HEK293 (cell line): ENCODE measurements around the gene DSCAML1.
A peak's percentile ranks its signal among the peaks of the same experiment; 100 is the strongest.

Source experiments
- CTCF ChIA-PET: fragments of 350-600 bp; formaldehyde crosslinking; extraction: SDS; loops from one replicate; lab custom pipeline; 2021; ENCODE audit warnings: antibody characterized with exemption; lab: Yijun Ruan, JAX
- POLR2A ChIA-PET: fragments of 300-600 bp; formaldehyde crosslinking; extraction: SDS; loops from one replicate; lab custom pipeline; 2020; ENCODE audit warnings: antibody characterized with exemption, inconsistent platforms; lab: Yijun Ruan, JAX
- H3K27ac ChIP-seq: fragments of 200-500 bp; sonication (Bioruptor generic); 2 replicates; pipeline ENCODE4 v1.5.1; 2014; ENCODE audit warnings: low read depth, low read length, control low read depth, inconsistent platforms; ENCODE audit errors: extremely low read depth
- H3K36me3 ChIP-seq, 2 experiments: fragments of 200-500 bp in 1 of 2; sonication (Bioruptor generic) in 1 of 2; 1 replicate in 1 of 2; 2 replicates in 1 of 2; pipeline ENCODE4 v1.5.1; 2014 to 2017; ENCODE audit warnings: inconsistent platforms in 2 of 2, low read length in 2 of 2; ENCODE audit not compliant: control insufficient read depth in 2 of 2, insufficient read depth in 1 of 2
- H3K4me1 ChIP-seq: fragments of 200-500 bp; sonication (Bioruptor generic); 2 replicates; pipeline ENCODE4 v1.5.1; 2014; ENCODE audit warnings: mild to moderate bottlenecking, low read length, inconsistent platforms; ENCODE audit not compliant: control insufficient read depth, insufficient read depth
- H3K4me3 ChIP-seq: 2 replicates; pipeline ENCODE4 v1.5.1; 2011; ENCODE audit warnings: low read depth, mild to moderate bottlenecking, control low read depth, low read length, moderate library complexity
- H3K9me3 ChIP-seq: fragments of 200-500 bp; sonication (Bioruptor generic); 2 replicates; pipeline ENCODE4 v1.5.1; 2014; ENCODE audit warnings: low read depth, low read length, inconsistent platforms; ENCODE audit not compliant: control insufficient read depth, insufficient read depth
- EGR2 ChIP-seq: fragments of 450-650 bp; formaldehyde crosslinking; IDR thresholded peaks from 2 replicates; pipeline ENCODE4 v1.5.1; 2016; ENCODE audit warnings: low read depth, missing biosample characterization, missing genetic modification characterization
- ZFHX2 ChIP-seq: fragments of 450-650 bp; formaldehyde crosslinking; conservative IDR thresholded peaks from 2 replicates; pipeline ENCODE4 v1.5.1; 2016; ENCODE audit warnings: missing biosample characterization, missing genetic modification characterization
- ZNF133 ChIP-seq: fragments of 450-650 bp; formaldehyde crosslinking; IDR thresholded peaks from 2 replicates; pipeline ENCODE4 v1.5.1; 2016; ENCODE audit warnings: missing biosample characterization, missing genetic modification characterization
- ZNF394 ChIP-seq: fragments of 450-650 bp; formaldehyde crosslinking; IDR thresholded peaks from 2 replicates; pipeline ENCODE4 v1.5.1; 2016; ENCODE audit warnings: missing biosample characterization, missing genetic modification characterization, mild to moderate bottlenecking, moderate library complexity, borderline replicate concordance
- ZNF548 ChIP-seq: fragments of 450-650 bp; formaldehyde crosslinking; IDR thresholded peaks from 2 replicates; pipeline ENCODE4 v1.5.1; 2016; ENCODE audit warnings: missing biosample characterization, missing genetic modification characterization
- ZNF623 ChIP-seq: fragments of 450-650 bp; formaldehyde crosslinking; IDR thresholded peaks from 2 replicates; pipeline ENCODE4 v1.5.1; 2016; ENCODE audit warnings: missing biosample characterization, missing genetic modification characterization
- ZNF830 ChIP-seq: fragments of 450-650 bp; IDR thresholded peaks from 2 replicates; pipeline ENCODE4 v1.5.0; 2018; ENCODE audit warnings: missing biosample characterization, missing genetic modification characterization, low read depth, mild to moderate bottlenecking, moderate library complexity
- ZSCAN30 ChIP-seq: fragments of 450-650 bp; IDR thresholded peaks from 2 replicates; pipeline ENCODE4 v1.5.1; 2018; ENCODE audit warnings: missing biosample characterization, mild to moderate bottlenecking, missing genetic modification characterization, moderate library complexity
- TF ChIP-seq, protein P1 (sequence below): fragments of 450-650 bp; IDR thresholded peaks from 2 replicates; pipeline ENCODE4 v1.5.1; 2018; ENCODE audit warnings: missing biosample characterization, missing genetic modification characterization
- TF ChIP-seq, protein P2 (sequence below): fragments of 450-650 bp; formaldehyde crosslinking; IDR thresholded peaks from 2 replicates; pipeline ENCODE4 v1.5.1; 2017; ENCODE audit warnings: missing biosample characterization, missing genetic modification characterization
- TF ChIP-seq, protein P3 (sequence below): fragments of 450-650 bp; formaldehyde crosslinking; IDR thresholded peaks from 2 replicates; pipeline ENCODE4 v1.5.1; 2016; ENCODE audit warnings: missing biosample characterization, missing genetic modification characterization
- TF ChIP-seq, protein P4 (sequence below): fragments of 450-650 bp; formaldehyde crosslinking; IDR thresholded peaks from 2 replicates; pipeline ENCODE4 v1.5.1; 2017; ENCODE audit warnings: missing biosample characterization, missing genetic modification characterization

The DSCAML1 gene

DNA sequence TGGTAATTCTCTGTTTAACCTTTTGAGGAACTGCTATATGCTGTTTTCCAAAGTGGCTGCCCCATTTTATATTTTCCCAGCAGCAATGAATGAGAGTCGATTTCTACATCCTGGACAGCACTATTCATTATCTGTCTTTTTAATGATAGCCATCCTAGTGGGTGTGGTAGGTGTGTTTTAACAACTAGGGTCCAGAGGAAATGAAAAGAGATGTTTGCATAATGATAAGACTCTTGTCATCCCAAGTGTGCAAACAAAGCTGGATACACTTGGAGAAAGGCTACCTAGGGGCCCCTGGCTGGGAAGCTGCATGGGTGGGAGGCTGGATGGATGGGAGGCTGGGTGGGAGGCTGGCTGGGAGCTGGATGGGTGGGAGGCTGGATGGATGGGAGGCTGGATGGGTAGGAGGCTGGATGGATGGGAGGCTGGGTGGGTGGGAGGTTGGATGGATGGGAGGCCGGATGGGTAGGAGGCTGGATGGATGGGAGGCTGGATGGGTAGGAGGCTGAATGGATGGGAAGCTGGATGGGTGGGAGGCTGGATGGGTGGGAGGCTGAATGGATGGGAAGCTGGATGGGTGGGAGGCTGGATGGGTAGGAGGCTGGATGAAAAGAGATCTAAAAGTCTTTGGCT lies 158.0 kb downstream of the DSCAML1 start:
- Histone ChIP-seq H3K9me3 (no peaks in the 10 kb centered on the region), H3K4me1 (no peaks in the 10 kb centered on the region), H3K4me3 (no peak overlapping the region), H3K36me3 (no peaks in the 10 kb centered on the region), H3K27ac (no peak overlapping the region)
- TF ChIP-seq ZNF548 (tag by site-specific recombination) (no peak), ZNF830 (tag by site-specific recombination) (no peak), ZFHX2 (peak; percentile 60; the same call in 1 of the 2 replicates), EGR2 (tag by site-specific recombination) (peak; percentile 90)
- TF ChIP-seq, protein P1, sequence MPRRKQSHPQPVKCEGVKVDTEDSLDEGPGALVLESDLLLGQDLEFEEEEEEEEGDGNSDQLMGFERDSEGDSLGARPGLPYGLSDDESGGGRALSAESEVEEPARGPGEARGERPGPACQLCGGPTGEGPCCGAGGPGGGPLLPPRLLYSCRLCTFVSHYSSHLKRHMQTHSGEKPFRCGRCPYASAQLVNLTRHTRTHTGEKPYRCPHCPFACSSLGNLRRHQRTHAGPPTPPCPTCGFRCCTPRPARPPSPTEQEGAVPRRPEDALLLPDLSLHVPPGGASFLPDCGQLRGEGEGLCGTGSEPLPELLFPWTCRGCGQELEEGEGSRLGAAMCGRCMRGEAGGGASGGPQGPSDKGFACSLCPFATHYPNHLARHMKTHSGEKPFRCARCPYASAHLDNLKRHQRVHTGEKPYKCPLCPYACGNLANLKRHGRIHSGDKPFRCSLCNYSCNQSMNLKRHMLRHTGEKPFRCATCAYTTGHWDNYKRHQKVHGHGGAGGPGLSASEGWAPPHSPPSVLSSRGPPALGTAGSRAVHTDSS (tag by site-specific recombination): no peak
- ChIA-PET POLR2A (no interaction called here), CTCF (interaction anchor here (0.7 kb wide), 1 partner anchor 47 kb away, joined by 3 read pairs; no protein-coding TSS in a partner anchor)

DNA sequence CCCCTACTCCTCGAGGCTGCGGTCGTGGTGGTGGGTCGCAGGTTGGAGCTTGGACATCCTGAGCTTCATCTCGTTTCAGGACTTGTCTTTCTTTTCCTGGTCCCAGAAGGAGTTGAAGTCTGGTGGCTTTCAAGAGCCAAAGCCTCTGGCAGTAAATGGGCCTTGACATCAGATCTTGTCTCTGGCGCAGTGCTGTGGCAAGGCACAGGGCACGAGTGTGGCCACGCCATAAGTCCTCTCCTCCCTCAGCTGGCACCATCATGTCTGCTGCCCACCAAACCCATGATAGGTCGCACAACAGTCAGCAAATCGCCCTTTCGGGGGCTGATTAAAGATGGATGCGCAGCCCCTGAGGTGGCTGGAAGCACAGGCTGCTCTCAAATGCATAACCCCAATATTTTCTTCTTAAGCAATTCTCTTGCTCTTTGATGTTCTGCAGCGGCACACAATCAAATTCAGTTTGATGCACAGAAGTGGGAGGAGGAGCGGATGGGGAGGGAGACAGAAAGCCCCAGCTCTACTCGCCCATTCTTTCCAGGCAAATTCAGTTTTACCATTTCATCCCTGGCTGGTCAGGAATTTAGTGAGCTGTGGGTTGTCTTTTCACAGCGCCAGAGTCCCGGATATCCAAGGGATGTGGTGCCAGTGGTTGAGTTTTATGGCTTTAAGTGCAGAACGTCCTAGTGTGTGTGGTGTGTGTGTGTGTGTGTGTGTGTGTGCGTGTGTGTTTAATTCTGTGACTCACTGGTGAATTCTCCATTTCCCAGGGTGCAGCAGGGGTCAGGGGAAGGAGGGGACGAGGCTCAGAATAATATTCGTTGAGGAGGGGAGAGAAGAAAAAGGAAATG lies 162.0 kb downstream of the DSCAML1 start:
- Histone ChIP-seq H3K27ac (no peak overlapping the region), H3K9me3 (no peaks in the 10 kb centered on the region), H3K4me3 (no peak overlapping the region), H3K36me3 (no peaks in the 10 kb centered on the region), H3K4me1 (no peaks in the 10 kb centered on the region)
- POLR2A ChIA-PET: no interaction called here
- TF ChIP-seq, protein P2, sequence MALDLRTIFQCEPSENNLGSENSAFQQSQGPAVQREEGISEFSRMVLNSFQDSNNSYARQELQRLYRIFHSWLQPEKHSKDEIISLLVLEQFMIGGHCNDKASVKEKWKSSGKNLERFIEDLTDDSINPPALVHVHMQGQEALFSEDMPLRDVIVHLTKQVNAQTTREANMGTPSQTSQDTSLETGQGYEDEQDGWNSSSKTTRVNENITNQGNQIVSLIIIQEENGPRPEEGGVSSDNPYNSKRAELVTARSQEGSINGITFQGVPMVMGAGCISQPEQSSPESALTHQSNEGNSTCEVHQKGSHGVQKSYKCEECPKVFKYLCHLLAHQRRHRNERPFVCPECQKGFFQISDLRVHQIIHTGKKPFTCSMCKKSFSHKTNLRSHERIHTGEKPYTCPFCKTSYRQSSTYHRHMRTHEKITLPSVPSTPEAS (tag by site-specific recombination): 0 out of 2 replicates have a peak, but pooled peaks have one; percentile 18
- TF ChIP-seq ZSCAN30 (tag by site-specific recombination): no peak
- CTCF ChIA-PET: interaction anchor here (2.0 kb wide), 1 partner anchor 14 kb away, joined by 5 read pairs; no protein-coding TSS in a partner anchor

DNA sequence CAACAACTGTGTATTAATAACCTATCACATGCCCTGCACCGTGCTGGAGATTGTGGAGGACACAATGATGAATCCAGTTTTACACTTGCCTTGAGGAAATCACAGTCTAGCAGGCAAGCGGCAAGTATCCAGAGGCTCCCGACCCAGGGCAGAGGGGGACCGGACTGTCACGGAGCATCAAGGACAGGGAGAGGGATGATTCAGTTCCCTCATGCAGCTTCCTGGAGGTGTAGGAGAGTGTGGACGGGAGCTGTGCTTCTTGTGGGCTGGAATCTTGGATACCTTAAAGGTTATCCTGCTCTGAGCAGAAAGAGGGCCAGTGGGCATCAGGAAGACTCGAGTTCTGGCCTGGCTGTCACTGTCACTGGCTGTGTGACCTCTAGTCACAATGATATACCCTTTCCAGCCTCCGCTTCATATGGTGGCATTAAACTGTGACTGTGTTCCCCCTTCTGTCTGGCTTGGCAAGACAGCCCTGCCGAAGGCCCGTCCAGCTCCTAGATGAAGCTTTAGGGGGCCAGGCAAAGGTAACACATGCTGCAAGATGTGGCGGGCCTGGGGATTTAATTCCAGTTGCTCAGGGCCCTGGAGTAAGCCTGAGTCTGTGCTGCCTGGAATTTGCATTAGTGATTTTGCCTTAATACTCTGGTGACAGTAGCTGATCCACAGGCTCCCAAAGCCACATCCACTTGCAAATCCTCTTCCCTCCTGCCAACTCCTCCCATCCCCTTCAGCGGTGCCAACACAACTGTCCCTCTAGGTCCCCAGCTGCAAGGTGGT lies 162.8 kb downstream of the DSCAML1 start:
- Histone ChIP-seq H3K36me3 (no peaks in the 10 kb centered on the region), H3K9me3 (no peaks in the 10 kb centered on the region)
- CTCF ChIA-PET: interaction anchor here (2.0 kb wide), 1 partner anchor 13 kb away, joined by 5 read pairs; no protein-coding TSS in a partner anchor

More for the DNA sequence above, 162.8 kb downstream of the DSCAML1 start:
- H3K27ac ChIP-seq: no peak overlapping the region
- H3K4me1 ChIP-seq: no peaks in the 10 kb centered on the region
- no peak overlapping the region for H3K4me3 ChIP-seq
- TF ChIP-seq ZNF623 (tag by site-specific recombination) (no peak), ZNF394 (no peak), ZNF133 (no peak)
- TF ChIP-seq, protein P3, sequence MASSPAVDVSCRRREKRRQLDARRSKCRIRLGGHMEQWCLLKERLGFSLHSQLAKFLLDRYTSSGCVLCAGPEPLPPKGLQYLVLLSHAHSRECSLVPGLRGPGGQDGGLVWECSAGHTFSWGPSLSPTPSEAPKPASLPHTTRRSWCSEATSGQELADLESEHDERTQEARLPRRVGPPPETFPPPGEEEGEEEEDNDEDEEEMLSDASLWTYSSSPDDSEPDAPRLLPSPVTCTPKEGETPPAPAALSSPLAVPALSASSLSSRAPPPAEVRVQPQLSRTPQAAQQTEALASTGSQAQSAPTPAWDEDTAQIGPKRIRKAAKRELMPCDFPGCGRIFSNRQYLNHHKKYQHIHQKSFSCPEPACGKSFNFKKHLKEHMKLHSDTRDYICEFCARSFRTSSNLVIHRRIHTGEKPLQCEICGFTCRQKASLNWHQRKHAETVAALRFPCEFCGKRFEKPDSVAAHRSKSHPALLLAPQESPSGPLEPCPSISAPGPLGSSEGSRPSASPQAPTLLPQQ (tag by site-specific recombination): no peak
- TF ChIP-seq, protein P4, sequence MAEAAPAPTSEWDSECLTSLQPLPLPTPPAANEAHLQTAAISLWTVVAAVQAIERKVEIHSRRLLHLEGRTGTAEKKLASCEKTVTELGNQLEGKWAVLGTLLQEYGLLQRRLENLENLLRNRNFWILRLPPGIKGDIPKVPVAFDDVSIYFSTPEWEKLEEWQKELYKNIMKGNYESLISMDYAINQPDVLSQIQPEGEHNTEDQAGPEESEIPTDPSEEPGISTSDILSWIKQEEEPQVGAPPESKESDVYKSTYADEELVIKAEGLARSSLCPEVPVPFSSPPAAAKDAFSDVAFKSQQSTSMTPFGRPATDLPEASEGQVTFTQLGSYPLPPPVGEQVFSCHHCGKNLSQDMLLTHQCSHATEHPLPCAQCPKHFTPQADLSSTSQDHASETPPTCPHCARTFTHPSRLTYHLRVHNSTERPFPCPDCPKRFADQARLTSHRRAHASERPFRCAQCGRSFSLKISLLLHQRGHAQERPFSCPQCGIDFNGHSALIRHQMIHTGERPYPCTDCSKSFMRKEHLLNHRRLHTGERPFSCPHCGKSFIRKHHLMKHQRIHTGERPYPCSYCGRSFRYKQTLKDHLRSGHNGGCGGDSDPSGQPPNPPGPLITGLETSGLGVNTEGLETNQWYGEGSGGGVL (tag by site-specific recombination): no peak
- TF ChIP-seq, all 188 proteins: peak for 0
- POLR2A ChIA-PET: no interaction called here
